ENCODE data around the gene MITD1.
A peak's percentile ranks its signal among the peaks of the same experiment; 100 is the strongest.
"Not testable (repeated sequence)": the region's sequence is repeated elsewhere in the genome, so short reads cannot be mapped to it uniquely, and the experiment has no call there.

Gene MITD1

GRCh38 chr2:99154643-99155536 is 26.0 kb downstream of the MITD1 start, which contains the start of the genes LIPT1 and TSGA10:
TSS of gene LIPT1 (plus strand) at chr2:99154967. CDS start at chr2:99161958, 6,991 bp downstream.
TSS of gene TSGA10 (minus strand) at chr2:99154942. CDS start at chr2:99109439, 45,503 bp downstream.
- peak; percentile 71 to 87 for DNase-seq (ENCODE audit: extremely low read depth in 1 of 2, low read depth in 1 of 2)

- no peak for DNase-seq (ENCODE audit: extremely low read depth in 1 of 2, low read depth in 1 of 2)
These were observed 26.8 kb downstream of the MITD1 start for GRCh38 chr2:99153921-99154604.

GRCh38 chr2:99152199-99152895 is 28.5 kb downstream of the MITD1 start:
- DNase-seq (ENCODE audit: extremely low read depth in 1 of 2, low read depth in 1 of 2): no peak

- no peak for DNase-seq (ENCODE audit: extremely low read depth in 1 of 2, low read depth in 1 of 2)
These were observed 30.2 kb downstream of the MITD1 start for GRCh38 chr2:99150706-99151105.

GRCh38 chr2:99141110-99142108 is 39.4 kb downstream of the MITD1 start, which contains the start of gene C2orf15:
TSS of gene C2orf15 (plus strand) at chr2:99141707. CDS start at chr2:99150559, 8,852 bp downstream.
- peak; percentile 90 to 96 for DNase-seq (ENCODE audit: extremely low read depth in 1 of 2, low read depth in 1 of 2)

GRCh38 chr2:99140860-99141109 is 40.1 kb downstream of the MITD1 start:
- no peak for DNase-seq (ENCODE audit: extremely low read depth in 1 of 2, low read depth in 1 of 2)

- no peak for DNase-seq (ENCODE audit: extremely low read depth in 1 of 2, low read depth in 1 of 2)
These were observed 40.6 kb downstream of the MITD1 start for GRCh38 chr2:99140056-99140859.

- DNase-seq (ENCODE audit: extremely low read depth in 1 of 2, low read depth in 1 of 2): no peak
These were observed 41.9 kb downstream of the MITD1 start for GRCh38 chr2:99139003-99139402.

GRCh38 chr2:99135044-99135556 is 45.8 kb downstream of the MITD1 start:
- DNase-seq (ENCODE audit: extremely low read depth in 1 of 2, low read depth in 1 of 2): not testable (repeated sequence)

GRCh38 chr2:99127981-99128380 is 52.9 kb downstream of the MITD1 start:
- DNase-seq (ENCODE audit: extremely low read depth in 1 of 2, low read depth in 1 of 2): no peak

All from activated CD8-positive, alpha-beta memory T cell treated with anti-CD3 and anti-CD28 coated beads for 1 hour (primary cell).